IMR-90 (cell line): ENCODE results near the gene DHRS7B. TPM values are rescaled to one million over a fixed set of nuclear protein-coding genes. Genes with fewer than 3 reads are reported as not detected.
A peak's percentile ranks its signal among the peaks of the same experiment; 100 is the strongest.

Experiments
- ATAC-seq: fragments of 200-7000 bp; cut with Tn5 transposase; 2 replicates; pipeline ENCODE4 v1.9.1; 2020; ENCODE audit warnings: low read depth, mild to moderate bottlenecking, moderate library complexity
- BruUV-seq: library from RNA; stranded (reverse); fragments of 400-500 nt; replicated peaks from 2 replicates; lab custom pipeline; 2021; lab: Mats Ljungman, UMichigan
- CTCF ChIA-PET: fragments of 300-600 bp; formaldehyde crosslinking; extraction: SDS; loops from one replicate; lab custom pipeline; 2021; ENCODE audit warnings: antibody characterized with exemption; lab: Yijun Ruan, JAX
- POLR2A ChIA-PET: fragments of 300-600 bp; sonication (Branson Sonifier 250); formaldehyde crosslinking; loops from one replicate; lab custom pipeline; 2022; ENCODE audit warnings: antibody characterized with exemption; ENCODE audit not compliant: unreplicated experiment; lab: Charles Lee
- DNase-seq: peaks from one replicate; pipeline ENCODE4 v3.0.0; 2013
- H2AFZ ChIP-seq: replicated peaks from 2 replicates; pipeline ENCODE3; 2013; ENCODE audit warnings: low read length, mild to moderate bottlenecking; ENCODE audit not compliant: poor library complexity
- H2AK5ac ChIP-seq: 2 replicates; pipeline ENCODE4 v1.6.1; 2013; ENCODE audit warnings: low read depth, low read length, inconsistent platforms
- H2AK9ac ChIP-seq: replicated peaks from 2 replicates; pipeline ENCODE3; 2013; ENCODE audit warnings: mild to moderate bottlenecking, low read depth, low read length, moderate library complexity; ENCODE audit not compliant: poor library complexity
- H2BK120ac ChIP-seq: 2 replicates; pipeline ENCODE4 v1.6.1; 2013; ENCODE audit warnings: low read depth, low read length, inconsistent platforms
- H2BK15ac ChIP-seq: 3 replicates; pipeline ENCODE4 v1.6.1; 2013; ENCODE audit warnings: low read depth, low read length, inconsistent platforms
- H2BK20ac ChIP-seq: 2 replicates; pipeline ENCODE4 v1.6.1; 2013; ENCODE audit warnings: low read depth, mild to moderate bottlenecking, inconsistent platforms, low read length, moderate library complexity
- H2BK5ac ChIP-seq: 2 replicates; pipeline ENCODE4 v1.6.1; 2013; ENCODE audit warnings: mild to moderate bottlenecking, low read depth, low read length, inconsistent platforms; ENCODE audit not compliant: poor library complexity, severe bottlenecking
- H3K14ac ChIP-seq: replicated peaks from 2 replicates; pipeline ENCODE4 v1.6.1; 2013; ENCODE audit warnings: low read depth, low read length, inconsistent platforms
- H3K18ac ChIP-seq: 2 replicates; pipeline ENCODE4 v1.6.1; 2013; ENCODE audit warnings: low read depth, low read length, control low read depth
- H3K23ac ChIP-seq: 2 replicates; pipeline ENCODE4 v1.6.1; 2013; ENCODE audit warnings: low read depth, low read length, inconsistent platforms
- H3K27ac ChIP-seq: 2 replicates; pipeline ENCODE4 v1.5.1; 2013; ENCODE audit warnings: mild to moderate bottlenecking, control low read depth, low read length; ENCODE audit not compliant: insufficient read depth
- H3K27me3 ChIP-seq: 2 replicates; pipeline ENCODE4 v1.6.1; 2013; ENCODE audit warnings: low read length; ENCODE audit not compliant: control insufficient read depth, insufficient read depth
- H3K36me3 ChIP-seq: 2 replicates; pipeline ENCODE4 v1.6.1; 2013; ENCODE audit warnings: low read length, mixed read lengths; ENCODE audit not compliant: control insufficient read depth, insufficient read depth
- H3K4ac ChIP-seq: 2 replicates; pipeline ENCODE4 v1.6.1; 2013; ENCODE audit warnings: low read depth, low read length, inconsistent platforms
- H3K4me1 ChIP-seq: 2 replicates; pipeline ENCODE4 v1.6.1; 2013; ENCODE audit warnings: low read length, mixed read lengths; ENCODE audit not compliant: control insufficient read depth, insufficient read depth
- H3K4me2 ChIP-seq: 2 replicates; pipeline ENCODE4 v1.6.1; 2013; ENCODE audit warnings: low read depth, mild to moderate bottlenecking, control low read depth, low read length, moderate library complexity
- H3K4me3 ChIP-seq: 2 replicates; pipeline ENCODE4 v1.5.1; 2013; ENCODE audit warnings: low read depth, mild to moderate bottlenecking, control low read depth, low read length, moderate library complexity; ENCODE audit not compliant: insufficient read depth
- H3K56ac ChIP-seq: 2 replicates; pipeline ENCODE4 v1.6.1; 2013; ENCODE audit warnings: low read length, inconsistent platforms; ENCODE audit not compliant: insufficient read depth; ENCODE audit errors: extremely low read depth
- H3K79me1 ChIP-seq, 2 experiments: 2 replicates each; pipeline ENCODE4 v1.6.1; 2013; ENCODE audit warnings: low read length in 2 of 2, inconsistent platforms in 1 of 2, low read depth in 1 of 2
- H3K9ac ChIP-seq: 2 replicates; pipeline ENCODE4 v1.6.1; 2013; ENCODE audit warnings: low read depth, low read length, control low read depth
- H3K9me1 ChIP-seq: 2 replicates; pipeline ENCODE4 v1.6.1; 2013; ENCODE audit warnings: low read length, inconsistent platforms; ENCODE audit not compliant: insufficient read depth
- H3K9me3 ChIP-seq: 2 replicates; pipeline ENCODE4 v1.6.1; 2013; ENCODE audit warnings: low read length; ENCODE audit not compliant: control insufficient read depth, insufficient read depth
- H4K20me1 ChIP-seq: 2 replicates; pipeline ENCODE4 v1.6.1; 2013; ENCODE audit warnings: low read length, inconsistent platforms; ENCODE audit not compliant: insufficient read depth
- H4K5ac ChIP-seq: 2 replicates; pipeline ENCODE4 v1.6.1; 2013; ENCODE audit warnings: mild to moderate bottlenecking, low read depth, low read length, control low read depth
- H4K8ac ChIP-seq, 2 experiments: 2 replicates each; pipeline ENCODE4 v1.6.1; 2013; ENCODE audit warnings: low read depth in 2 of 2, low read length in 2 of 2, control low read depth in 1 of 2, inconsistent platforms in 1 of 2
- H4K91ac ChIP-seq: 2 replicates; pipeline ENCODE4 v1.6.1; 2013; ENCODE audit warnings: low read depth, low read length, inconsistent platforms; ENCODE audit not compliant: insufficient read depth
- BHLHE40 ChIP-seq: fragments of 150-350 bp; IDR thresholded peaks from 2 replicates; pipeline ENCODE4 v1.6.1; 2016; ENCODE audit warnings: mild to moderate bottlenecking, low read depth, low read length
- MAFK ChIP-seq: IDR thresholded peaks from 2 replicates; pipeline ENCODE4 v1.6.1; 2012; ENCODE audit warnings: low read depth, low read length, improper control_type of control experiment
- SMC3 ChIP-seq: fragments of 150-350 bp; IDR thresholded peaks from 2 replicates; pipeline ENCODE4 v1.6.1; 2016; ENCODE audit warnings: low read depth, mild to moderate bottlenecking, antibody characterized with exemption, low read length, moderate library complexity
- WGBS, 2 experiments: methylation state at CpG; one replicate each; pipeline versions ENCODE4 v1.1.5 to v1.1.7; 2013; ENCODE audit warnings: missing lambda C conversion rate in 2 of 2; ENCODE audit not compliant: insufficient read length in 1 of 2; ENCODE audit errors: extremely low coverage in 2 of 2; 5-methylcytosine and 5-hydroxymethylcytosine counted together
- dilution Hi-C: fragments of 300-500 bp; cut with HindIII; formaldehyde crosslinking; loops from one replicate; pipeline ENCODE4 v1.14.3; 2018; ENCODE audit warnings: low sequenced_read_pairs; ENCODE audit not compliant: unreplicated experiment
- in situ Hi-C: fragments of 300-500 bp; cut with MboI; formaldehyde crosslinking; loops from 3 replicates; pipeline ENCODE4 v1.14.3; 2019; ENCODE audit warnings: low sequenced_read_pairs, inconsistent platforms, mixed read lengths
- intact Hi-C: fragments of 100-400 bp; cut with micrococcal nuclease; formaldehyde crosslinking; loops from 2 replicates; pipeline ENCODE4 v1.10.0; 2022
- polyA plus RNA-seq, 3 experiments: library from polyadenylated mRNA; depleted of rRNA; stranded (reverse); fragments of >200 nt; gene quantifications; 2 replicates each; pipeline ENCODE4 v1.2.3, GENCODE V29; 2012; ENCODE audit warnings: low replicate concordance in 1 of 3
- total RNA-seq: library from RNA; depleted of rRNA; stranded (reverse); fragments of >200 nt; gene quantifications from 2 replicates; pipeline ENCODE4 v1.2.3, GENCODE V29; 2012
- TF ChIP-seq, protein P1 (sequence below): conservative IDR thresholded peaks from 2 replicates; pipeline ENCODE4 v1.5.1; 2012; ENCODE audit warnings: mild to moderate bottlenecking, low read depth, low read length, improper control_type of control experiment
- TF ChIP-seq, protein P2 (sequence below): fragments of 150-350 bp; IDR thresholded peaks from 2 replicates; pipeline ENCODE4 v1.6.1; 2017; ENCODE audit warnings: mild to moderate bottlenecking, antibody characterized with exemption, low read length, low read depth

The DHRS7B gene
- total and polyA plus RNA-seq, 2 of the 4 experiments (the other 2 are of a cell fraction), result 24.4 to 34.4 TPM

DNA sequence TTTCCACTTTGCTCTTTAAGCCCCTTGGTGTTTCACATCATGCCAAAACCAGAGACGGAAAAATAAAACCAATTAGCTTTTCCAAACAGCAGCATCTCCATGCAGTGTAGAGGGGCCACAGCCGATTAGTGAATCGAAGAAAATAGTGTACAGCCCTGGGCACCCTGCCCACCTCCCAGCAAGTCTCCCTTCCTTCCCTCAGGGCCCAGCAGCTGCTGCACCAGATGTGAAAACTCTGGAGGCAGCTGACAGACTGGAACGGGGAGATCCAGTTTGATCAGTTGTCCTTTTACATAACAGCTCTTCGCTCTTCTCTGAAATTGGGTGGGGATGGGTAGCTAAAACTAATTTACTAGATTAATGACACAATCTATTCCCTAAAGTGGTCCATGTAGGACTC lies 67.9 kb downstream of the DHRS7B start:
- Histone ChIP-seq H2AK5ac (no peak overlapping the region), H3K4me3 (no peak overlapping the region), H2BK5ac (no peak overlapping the region), H2BK20ac (no peak overlapping the region), H3K56ac (no peak overlapping the region), H2AFZ (no peak overlapping the region), H2AK9ac (no peak overlapping the region), H3K4ac (no peak overlapping the region), H4K5ac (no peak overlapping the region), H3K9me1 (peaks cover 11% of the 10 kb centered on the region), H3K14ac (no peak overlapping the region), H3K36me3 (peaks cover 23% of the 10 kb centered on the region), H2BK15ac (no peak overlapping the region), H4K8ac (no peak overlapping the region), H3K4me2 (no peak overlapping the region), H2BK120ac (no peak overlapping the region), H3K27me3 (no peaks in the 10 kb centered on the region), H4K20me1 (peaks cover 36% of the 10 kb centered on the region), H3K4me1 (peaks cover 9% of the 10 kb centered on the region; the same call in 1 of the 2 replicates), H3K9me3 (no peaks in the 10 kb centered on the region), H3K9ac (no peak overlapping the region), H3K79me1 (peaks cover 11 to 58% of the 10 kb centered on the region in 2 experiments; a peak in 3 of 4 replicates), H4K91ac (no peak overlapping the region), H3K23ac (no peak overlapping the region), H3K18ac (no peak overlapping the region), H3K27ac (no peak overlapping the region)
- intact Hi-C loops, result no loop called here
- in situ Hi-C loops, result no loop called here
- ATAC-seq (no peak; the same call in 1 of the 2 replicates), DNase-seq (peak; percentile 43)
- ChIA-PET POLR2A (no interaction called here), CTCF (interaction anchor here (0.7 to 0.9 kb wide), 4 partner anchors 9 to 317 kb away, joined by 3 to 4 read pairs (median 4); no protein-coding TSS in a partner anchor)
- TF ChIP-seq, protein P1, sequence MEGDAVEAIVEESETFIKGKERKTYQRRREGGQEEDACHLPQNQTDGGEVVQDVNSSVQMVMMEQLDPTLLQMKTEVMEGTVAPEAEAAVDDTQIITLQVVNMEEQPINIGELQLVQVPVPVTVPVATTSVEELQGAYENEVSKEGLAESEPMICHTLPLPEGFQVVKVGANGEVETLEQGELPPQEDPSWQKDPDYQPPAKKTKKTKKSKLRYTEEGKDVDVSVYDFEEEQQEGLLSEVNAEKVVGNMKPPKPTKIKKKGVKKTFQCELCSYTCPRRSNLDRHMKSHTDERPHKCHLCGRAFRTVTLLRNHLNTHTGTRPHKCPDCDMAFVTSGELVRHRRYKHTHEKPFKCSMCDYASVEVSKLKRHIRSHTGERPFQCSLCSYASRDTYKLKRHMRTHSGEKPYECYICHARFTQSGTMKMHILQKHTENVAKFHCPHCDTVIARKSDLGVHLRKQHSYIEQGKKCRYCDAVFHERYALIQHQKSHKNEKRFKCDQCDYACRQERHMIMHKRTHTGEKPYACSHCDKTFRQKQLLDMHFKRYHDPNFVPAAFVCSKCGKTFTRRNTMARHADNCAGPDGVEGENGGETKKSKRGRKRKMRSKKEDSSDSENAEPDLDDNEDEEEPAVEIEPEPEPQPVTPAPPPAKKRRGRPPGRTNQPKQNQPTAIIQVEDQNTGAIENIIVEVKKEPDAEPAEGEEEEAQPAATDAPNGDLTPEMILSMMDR, result no peak
- no peak for TF ChIP-seq SMC3
- no peak for TF ChIP-seq MAFK
- no peak for TF ChIP-seq BHLHE40
- TF ChIP-seq, protein P2, sequence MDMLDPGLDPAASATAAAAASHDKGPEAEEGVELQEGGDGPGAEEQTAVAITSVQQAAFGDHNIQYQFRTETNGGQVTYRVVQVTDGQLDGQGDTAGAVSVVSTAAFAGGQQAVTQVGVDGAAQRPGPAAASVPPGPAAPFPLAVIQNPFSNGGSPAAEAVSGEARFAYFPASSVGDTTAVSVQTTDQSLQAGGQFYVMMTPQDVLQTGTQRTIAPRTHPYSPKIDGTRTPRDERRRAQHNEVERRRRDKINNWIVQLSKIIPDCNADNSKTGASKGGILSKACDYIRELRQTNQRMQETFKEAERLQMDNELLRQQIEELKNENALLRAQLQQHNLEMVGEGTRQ, result no peak
- WGBS, 2 experiments, result no CpG with 5 or more reads among the region's 5 CpGs
- no TSS peak for BruUV-seq
- dilution Hi-C loops, result no loop called here
